GM21619 (cell line): Measurements from ENCODE around the gene KCNQ1.
A peak's percentile ranks its signal among the peaks of the same experiment; 100 is the strongest.

Experiments
- ATAC-seq: cut with Tn5 transposase; IDR thresholded peaks from one replicate; pipeline ENCODE4 v1.9.1; 2021; ENCODE audit not compliant: unreplicated experiment

KCNQ1 gene

GRCh38 chr11:2532704-2533586, 88.1 kb downstream of the KCNQ1 start:
- ATAC-seq, result peak; percentile 76

GRCh38 chr11:2533587-2534133, 88.9 kb downstream of the KCNQ1 start:
- ATAC-seq, result no peak

- no peak for ATAC-seq
Observed at GRCh38 chr11:2534134-2534956, 89.5 kb downstream of the KCNQ1 start.

GRCh38 chr11:2534957-2535672, 90.3 kb downstream of the KCNQ1 start:
- no peak for ATAC-seq

- no peak for ATAC-seq
Observed at GRCh38 chr11:2535673-2536439, 91.0 kb downstream of the KCNQ1 start.

GRCh38 chr11:2536440-2536989, 91.7 kb downstream of the KCNQ1 start:
- ATAC-seq, result no peak

- ATAC-seq, result no peak
Observed at GRCh38 chr11:2537010-2537705, 92.3 kb downstream of the KCNQ1 start.

- ATAC-seq, result no peak
Observed at GRCh38 chr11:2537896-2538724, 93.3 kb downstream of the KCNQ1 start.

- ATAC-seq, result no peak
Observed at GRCh38 chr11:2538951-2539350, 94.1 kb downstream of the KCNQ1 start.

- no peak for ATAC-seq
Observed at GRCh38 chr11:2539371-2540222, 94.8 kb downstream of the KCNQ1 start.

GRCh38 chr11:2540223-2540991, 95.6 kb downstream of the KCNQ1 start:
- no peak for ATAC-seq

GRCh38 chr11:2540992-2541680, 96.3 kb downstream of the KCNQ1 start:
- no peak for ATAC-seq

- no peak for ATAC-seq
Observed at GRCh38 chr11:2541881-2542361, 97.1 kb downstream of the KCNQ1 start.

- ATAC-seq, result no peak
Observed at GRCh38 chr11:2542406-2542805, 97.6 kb downstream of the KCNQ1 start.

- no peak for ATAC-seq
Observed at GRCh38 chr11:2547806-2548205, 103.0 kb downstream of the KCNQ1 start.

GRCh38 chr11:2548596-2548995, 103.8 kb downstream of the KCNQ1 start:
- no peak for ATAC-seq
